GM19468 (cell line): ENCODE measurements around the gene NAA30.
A peak's percentile ranks its signal among the peaks of the same experiment; 100 is the strongest.

Source experiments
- ATAC-seq: cut with Tn5 transposase; IDR thresholded peaks from one replicate; pipeline ENCODE4 v1.9.1; 2021; ENCODE audit warnings: mild to moderate bottlenecking, moderate library complexity, moderate number of reproducible peaks; ENCODE audit not compliant: unreplicated experiment; ENCODE audit errors: extremely low read depth

Gene NAA30

DNA sequence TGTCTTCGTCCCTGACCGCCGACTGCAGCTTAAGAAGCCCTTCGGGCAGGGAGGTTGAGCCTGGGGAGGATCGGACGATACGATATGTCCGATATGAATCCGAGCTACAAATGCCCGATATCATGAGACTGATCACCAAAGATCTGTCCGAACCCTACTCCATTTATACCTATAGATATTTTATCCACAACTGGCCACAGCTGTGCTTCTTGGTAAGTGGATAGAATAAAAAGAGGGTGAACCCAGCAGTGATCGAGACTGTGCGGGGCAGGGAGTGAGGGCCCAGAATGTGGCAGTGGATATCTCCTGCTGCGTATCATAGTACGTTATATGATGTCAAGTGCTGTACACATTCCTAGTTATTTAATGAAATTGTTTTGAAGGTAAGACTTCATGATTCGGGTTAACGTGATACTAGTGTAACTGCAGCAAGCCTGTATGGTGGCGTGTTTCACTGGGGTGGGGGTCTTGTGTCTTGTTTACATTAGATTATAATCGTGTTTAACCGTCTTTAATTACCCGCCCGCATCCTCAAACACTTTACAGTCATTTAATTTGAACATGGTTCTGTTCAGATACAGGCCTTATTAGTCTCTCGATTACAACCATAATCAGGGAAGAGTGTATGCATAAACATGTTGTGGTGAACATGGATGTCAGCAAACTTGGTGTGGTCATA, 1.3 kb downstream of the NAA30 start:
- no peak for ATAC-seq

DNA sequence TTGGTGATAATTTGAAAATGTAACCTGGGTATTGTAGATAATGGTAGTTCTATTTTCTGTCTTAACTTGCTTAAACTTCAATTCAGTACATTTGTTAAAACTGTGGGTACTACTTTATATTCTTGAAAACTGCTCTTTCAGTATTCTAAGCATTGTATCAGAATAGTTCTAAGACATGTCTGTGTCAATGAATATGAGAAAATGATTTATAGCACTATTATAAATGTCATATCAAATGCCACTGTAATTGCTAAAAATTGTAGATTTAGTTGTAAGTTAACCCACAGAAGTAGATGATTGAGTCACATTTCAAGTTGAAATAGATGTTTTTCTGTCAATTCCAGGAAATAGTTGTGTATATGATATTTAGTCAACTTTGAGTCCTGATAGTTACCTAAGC, 2.4 kb downstream of the NAA30 start:
- ATAC-seq: no peak

DNA sequence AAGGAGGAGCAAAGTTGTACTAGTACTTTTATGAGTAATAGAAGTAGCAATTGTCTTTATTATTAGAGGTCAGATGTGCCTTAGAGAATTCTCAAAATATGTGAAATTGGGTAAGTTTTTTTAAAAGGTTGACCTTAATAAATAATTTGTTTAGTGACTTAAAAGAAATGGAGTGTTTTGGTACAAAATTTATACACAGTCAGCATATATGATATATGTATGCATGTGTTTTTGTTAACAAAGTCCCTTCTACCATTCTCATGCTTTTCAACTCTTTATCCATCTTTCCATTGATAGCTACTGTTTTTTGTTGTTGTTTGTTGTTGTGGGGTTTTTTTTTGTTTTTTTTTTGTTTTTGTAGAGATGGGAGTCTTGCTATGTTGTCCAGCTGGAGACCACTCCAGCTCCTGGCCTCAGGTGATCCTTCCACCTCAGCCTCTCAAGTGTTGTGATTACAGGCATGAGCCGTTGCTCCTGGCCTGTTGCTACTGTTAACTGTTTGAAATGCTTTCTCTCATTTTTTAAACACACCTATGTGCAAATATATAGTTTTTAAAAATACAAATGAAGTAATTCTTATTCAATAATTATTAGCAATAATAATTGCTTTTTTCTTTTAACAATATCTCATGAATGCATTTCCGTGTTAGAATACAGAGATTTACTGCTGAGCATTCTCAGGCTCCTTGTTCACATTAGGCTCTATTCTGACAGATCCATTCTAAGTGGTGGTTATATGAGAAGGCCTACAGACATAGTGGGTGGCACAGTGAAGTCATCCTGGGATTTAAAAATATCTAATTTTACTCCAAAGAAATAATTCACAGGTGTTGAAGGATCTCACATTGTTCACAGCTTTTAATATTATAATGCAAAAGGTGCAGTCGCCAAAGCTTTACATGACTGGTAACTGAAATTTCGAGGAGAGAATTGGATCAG, 10.4 kb downstream of the NAA30 start:
- ATAC-seq: no peak

DNA sequence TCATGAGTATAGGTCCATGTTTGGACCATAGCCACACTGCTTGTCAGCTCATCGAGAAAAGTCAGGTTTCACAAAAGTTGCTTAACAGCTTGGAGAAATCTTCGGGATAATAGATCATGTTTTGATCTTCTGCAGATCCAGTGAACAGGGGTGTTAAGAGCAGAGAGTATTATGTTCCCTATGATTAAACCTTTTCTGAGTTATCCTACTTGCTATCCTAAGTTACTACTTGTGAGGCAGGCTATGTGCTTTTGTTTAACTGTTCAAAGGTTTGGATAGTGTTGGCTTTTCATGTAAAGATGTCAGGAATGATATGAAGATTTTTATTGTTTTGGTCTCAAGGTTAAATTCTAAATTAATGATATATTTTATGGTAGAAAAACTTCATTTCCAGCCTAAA, 11.1 kb downstream of the NAA30 start:
- ATAC-seq: no peak

DNA sequence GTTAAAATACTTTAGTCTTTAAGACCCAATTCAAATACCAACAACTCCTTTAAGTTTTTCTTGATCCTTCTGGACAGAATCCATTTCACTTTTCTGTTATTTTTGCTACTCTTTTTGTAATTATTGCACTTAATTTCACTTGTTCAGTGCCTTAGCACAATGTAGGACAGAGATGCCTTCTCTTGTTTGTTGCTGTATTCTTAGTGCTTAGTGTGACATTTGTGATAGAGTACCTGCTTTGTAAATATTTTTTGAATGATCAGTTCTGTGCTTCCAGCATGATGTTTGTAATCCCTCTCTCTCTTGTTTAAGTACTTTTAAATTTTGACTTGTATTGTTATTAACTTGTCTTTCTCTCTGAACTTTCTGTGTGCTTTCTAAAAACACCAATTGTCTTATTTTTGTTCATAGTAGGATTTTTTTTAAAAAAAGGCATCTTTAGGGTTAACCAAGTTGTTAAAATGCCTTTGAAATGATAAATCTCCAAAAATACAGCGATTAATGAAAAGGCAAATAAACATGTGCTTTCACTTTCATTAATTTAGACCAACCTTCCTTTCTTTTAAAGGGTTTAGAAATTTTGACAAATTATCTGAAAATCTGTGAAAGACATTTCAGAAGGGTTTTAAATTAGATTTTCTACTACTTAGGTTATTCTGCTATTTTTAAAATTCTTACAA, 11.9 kb downstream of the NAA30 start:
- no peak for ATAC-seq

DNA sequence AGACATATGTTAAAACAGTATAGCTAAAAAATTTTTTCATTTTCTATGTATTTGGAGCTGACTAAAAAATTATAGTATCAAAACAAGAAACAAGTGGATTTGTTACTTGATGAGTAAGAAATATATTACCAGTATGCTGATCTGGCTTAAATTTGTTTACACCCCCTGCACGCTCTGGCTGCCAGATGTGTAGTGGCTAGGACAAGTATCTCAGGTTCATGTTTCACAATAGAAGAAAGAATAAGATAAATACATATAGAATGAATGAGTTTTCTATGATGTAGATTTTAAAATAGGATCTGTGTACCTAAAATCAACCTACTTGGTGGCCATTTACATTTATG, 13.1 kb downstream of the NAA30 start:
- no peak for ATAC-seq

DNA sequence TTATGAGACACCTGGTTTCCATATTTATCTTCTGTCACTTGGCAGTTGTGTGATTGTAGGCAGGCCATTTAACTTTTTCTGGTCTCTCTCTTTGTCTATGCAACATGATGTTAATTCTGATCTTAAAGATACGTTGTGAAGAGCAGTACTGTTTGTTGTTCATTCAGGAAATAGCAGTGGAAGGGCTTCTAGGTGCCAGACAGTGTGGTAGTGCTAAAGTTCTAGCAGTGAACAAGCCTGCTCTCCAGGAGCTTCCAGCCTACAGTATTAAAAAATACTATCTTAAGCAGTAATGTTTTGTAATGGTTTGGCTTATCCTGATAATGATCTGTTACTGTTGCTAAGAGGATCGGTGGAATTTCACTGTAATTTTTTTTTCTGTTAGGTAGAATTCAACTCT, 15.2 kb downstream of the NAA30 start:
- no peak for ATAC-seq

DNA sequence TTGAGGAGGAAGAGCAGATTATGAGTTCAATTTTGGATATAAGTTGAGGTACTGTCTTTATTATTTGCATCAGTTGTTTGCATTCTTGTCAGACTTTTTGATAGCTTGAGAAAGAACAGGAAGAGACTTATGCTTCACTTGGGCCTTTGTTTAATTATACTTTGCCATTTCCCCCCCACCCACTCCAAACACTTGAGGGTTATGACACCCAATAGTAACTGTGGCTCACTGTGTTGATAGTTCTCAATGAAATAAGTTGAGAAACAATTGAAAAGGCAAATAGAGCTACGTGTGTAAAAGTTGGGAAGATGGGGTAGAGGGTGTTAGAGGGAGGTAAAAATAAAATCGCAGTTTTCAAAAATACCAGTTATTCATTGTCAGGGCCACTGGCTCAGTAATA, 17.7 kb downstream of the NAA30 start:
- no peak for ATAC-seq

DNA sequence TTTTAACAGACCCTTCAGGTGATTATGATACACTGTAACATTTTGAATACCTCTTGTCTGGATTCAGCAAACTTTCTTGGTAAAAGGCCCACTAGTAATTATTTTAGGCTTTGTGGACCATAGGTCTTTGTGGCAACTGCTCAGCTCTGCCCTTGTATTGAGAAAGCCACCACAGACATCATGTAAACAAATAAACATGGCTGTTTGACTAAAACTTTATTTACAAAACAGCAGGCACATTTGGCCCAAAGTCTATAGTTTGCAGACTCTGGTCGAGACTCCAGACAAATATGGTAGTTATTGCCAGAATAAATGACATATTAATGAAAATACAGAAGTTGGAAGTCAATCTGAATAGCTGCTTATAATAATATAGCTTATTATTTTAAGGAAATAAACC, 18.2 kb downstream of the NAA30 start:
- ATAC-seq: no peak

DNA sequence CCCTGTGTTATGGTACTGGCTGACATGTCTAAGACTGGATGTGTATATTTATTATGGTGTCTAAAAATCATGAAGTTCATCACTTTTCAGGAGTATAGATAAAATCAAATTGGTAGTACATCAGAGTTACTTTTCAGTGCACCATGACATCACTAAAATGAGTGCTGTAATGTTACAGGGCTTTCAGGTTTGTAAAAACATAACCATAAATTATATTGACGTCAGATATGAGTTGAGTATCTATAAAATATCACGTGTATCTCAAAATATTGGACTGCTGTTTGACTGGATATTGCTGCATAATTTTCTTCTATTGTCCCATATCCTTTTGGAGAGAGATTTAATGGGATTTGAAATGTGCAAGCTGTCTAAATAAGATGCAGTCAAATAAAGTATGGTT, 22.0 kb downstream of the NAA30 start:
- no peak for ATAC-seq

DNA sequence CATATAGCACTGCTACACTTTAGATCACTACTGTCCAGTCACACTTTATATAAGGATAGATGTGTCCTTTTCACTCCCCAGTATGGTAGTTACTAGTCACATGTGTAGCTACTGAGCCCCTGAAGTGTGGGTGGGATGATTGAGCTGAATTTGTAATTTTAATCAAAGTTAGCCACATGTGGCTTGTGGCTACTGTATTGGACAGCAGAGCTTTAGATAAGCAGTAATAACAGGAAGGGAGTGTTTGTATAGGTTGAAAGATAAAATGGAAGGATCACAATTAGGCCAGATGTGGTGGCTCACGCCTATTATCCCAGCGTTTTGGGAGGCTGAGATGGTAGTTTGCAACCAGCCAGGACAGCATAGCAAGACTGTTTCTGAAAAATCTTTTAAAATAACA, 23.5 kb downstream of the NAA30 start:
- no peak for ATAC-seq

DNA sequence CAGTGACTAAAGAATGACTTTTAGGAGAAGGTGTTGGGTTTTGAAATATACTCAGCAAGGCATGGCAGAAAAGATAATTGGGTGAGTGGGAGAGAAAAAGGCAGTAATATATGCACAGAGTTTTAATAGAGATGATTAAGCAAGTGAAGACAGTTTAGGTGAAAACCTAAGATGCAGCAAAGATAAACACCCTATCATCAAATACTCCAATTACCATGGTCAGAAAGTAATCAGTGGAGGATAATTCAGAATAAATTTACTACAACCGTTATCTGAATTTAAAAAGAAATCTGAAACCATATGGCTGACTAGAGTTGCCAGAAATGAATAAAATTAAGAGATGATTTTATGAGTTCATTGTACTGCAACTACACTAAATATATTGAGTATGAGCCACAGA, 26.8 kb downstream of the NAA30 start:
- ATAC-seq: no peak

DNA sequence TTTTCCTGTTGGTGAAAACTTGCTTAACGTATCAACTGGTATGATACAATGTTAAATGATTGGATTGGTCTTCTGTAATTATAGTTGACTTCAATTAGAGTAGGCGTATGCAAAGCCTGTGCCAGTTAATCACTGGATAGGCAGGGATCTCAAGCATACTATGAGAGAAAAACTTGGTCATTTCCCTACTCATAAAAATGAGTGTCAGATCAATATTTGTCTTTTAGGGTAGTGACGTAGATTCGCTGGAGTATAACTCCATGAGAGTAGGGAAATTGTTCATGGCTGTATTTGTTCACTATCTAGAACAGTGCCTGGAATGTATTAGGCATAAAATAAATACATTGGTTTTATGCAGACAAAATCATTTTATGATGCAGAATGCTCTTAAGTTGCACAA, 28.6 kb downstream of the NAA30 start:
- no peak for ATAC-seq

DNA sequence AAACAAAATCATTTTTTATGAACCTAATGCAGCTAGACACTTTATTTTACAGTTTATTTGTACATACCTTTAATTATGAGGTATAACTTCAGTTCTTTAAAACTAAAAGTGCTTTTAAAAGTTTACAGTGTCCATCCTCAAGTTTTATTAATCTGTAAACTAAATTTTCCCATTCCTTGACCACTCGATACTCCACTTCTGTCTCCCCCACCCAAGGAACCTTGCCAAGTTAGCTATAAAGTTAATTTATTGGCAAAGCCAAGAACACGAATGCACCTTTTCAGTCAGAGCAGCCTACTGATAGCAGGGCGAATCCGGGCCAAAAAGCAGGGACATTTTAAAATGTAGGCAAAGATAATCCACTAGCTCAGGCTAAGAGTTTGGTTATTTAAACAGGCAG, 29.6 kb downstream of the NAA30 start:
- no peak for ATAC-seq

DNA sequence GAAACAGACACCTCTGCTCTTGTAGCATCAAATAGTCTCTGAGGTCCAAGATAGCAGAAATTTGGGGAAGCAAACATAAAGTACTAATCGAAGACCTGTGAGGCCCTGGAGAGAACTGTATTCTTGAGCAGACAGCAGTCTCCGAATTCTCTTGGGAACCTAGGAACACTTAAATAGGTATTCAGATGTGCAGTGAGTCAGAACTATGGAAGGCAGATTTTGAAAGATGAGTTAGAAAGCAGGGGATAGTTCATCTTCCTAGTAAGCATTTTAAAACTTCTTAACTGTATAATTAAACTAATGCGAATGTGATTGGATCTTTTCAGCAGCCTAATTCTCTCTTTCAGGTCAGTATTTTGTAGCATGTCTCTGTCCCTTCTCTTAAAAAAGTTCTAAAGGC, 30.6 kb downstream of the NAA30 start:
- no peak for ATAC-seq

DNA sequence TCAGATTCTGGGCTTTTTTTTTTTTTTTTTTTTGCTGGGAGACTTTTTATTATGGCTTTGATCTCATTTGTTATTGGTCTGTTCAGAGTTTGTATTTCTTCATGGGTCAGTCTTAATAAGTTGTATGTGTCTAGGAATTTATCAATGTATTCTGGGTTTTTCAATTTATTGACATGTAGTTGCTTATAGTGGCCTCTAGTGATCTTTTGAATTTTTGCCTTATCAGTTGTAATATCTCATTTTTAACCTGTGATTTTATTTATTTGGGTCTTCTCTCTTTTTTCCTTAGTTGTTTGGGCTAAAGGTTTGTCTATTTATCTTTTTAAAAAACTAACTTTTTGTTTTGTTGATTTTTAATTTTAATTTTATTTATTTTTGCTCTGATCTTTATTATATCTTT, 45.5 kb downstream of the NAA30 start:
- ATAC-seq: no peak

DNA sequence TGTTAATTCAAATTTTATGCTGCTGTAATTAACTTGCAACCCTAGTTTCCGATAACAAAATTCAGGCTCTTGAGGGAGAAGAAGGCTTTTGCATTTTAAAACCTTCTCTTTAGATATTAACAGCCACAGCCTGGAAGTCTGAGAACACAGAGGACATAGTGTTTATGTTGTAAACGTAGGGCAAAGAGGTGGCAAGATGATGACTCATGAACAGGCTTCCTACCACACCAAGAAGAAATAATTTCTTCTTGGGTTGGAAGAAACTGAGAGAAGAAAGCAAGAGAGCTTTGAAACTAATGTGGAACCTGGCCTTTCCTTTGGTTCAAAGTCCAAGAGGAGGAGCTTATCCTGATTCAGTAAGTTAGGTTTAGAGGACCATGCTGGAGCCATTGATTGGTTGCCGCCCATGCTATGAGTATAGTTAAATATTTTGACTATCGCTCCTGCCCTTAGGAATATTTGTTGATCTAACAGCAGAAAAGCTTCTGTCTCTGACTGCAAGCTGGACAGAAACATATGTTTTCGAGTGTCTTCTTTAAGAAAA, 71.5 kb downstream of the NAA30 start:
- no peak for ATAC-seq

DNA sequence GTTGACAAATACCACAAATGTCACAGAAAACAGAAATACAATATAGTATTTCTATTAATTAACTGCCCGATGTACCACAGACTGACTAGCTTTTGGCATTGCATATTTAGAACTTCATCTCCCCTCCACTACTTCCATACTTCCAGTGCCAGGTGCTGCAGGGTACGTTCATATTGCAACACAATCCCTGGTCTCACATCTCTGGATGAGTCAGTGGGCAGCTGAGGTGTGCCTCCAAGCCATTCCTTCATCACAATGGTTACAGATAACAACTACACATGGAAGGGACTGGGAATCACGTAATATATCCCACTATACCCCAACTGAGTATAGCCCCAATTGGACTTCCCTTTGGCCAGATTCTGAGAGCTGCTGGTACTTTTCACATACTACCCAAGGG, 72.2 kb downstream of the NAA30 start:
- ATAC-seq: no peak

DNA sequence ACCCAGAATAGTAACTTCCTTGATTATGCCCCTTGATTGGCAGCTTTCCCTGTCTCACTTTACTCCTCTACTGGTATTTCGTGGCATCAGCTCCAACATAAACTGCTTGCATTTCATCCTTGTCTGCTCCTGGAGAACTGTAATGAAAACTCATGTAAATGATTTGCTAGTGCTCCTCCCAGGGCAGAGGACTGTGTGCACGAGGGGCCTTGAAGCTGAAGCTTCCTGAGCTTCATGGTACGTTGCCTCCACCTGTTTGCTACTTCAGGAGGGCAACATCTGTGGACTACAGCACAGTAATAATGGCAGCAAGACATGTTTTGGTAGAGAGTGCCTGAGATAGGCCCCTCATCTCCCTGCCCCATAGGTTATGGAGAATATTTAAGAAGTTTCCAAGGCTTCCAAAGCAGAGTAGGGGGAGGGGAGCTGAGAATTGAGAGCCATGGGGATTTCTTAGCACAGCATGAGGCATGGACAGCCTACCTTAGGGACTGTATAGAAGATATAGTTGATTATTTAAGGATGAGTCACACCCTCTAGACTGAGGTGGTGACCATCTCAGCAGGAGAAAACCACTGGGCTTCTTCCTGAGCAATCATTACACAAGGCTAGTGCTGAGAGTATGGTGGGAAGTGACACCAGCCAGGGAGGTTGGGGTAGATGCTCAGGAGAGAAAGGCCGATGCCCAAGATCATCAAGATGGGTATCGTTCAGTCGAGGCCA, 73.8 kb downstream of the NAA30 start:
- peak; percentile 81 for ATAC-seq
